GM18526 (cell line): ENCODE measurements around the gene DNM3.

Source experiments
- POLR2A ChIP-seq: IDR thresholded peaks from 3 replicates; pipeline ENCODE4 v1.6.1; 2011; ENCODE audit not compliant: insufficient read length; ENCODE audit errors: extremely low read depth

The DNM3 gene

DNA sequence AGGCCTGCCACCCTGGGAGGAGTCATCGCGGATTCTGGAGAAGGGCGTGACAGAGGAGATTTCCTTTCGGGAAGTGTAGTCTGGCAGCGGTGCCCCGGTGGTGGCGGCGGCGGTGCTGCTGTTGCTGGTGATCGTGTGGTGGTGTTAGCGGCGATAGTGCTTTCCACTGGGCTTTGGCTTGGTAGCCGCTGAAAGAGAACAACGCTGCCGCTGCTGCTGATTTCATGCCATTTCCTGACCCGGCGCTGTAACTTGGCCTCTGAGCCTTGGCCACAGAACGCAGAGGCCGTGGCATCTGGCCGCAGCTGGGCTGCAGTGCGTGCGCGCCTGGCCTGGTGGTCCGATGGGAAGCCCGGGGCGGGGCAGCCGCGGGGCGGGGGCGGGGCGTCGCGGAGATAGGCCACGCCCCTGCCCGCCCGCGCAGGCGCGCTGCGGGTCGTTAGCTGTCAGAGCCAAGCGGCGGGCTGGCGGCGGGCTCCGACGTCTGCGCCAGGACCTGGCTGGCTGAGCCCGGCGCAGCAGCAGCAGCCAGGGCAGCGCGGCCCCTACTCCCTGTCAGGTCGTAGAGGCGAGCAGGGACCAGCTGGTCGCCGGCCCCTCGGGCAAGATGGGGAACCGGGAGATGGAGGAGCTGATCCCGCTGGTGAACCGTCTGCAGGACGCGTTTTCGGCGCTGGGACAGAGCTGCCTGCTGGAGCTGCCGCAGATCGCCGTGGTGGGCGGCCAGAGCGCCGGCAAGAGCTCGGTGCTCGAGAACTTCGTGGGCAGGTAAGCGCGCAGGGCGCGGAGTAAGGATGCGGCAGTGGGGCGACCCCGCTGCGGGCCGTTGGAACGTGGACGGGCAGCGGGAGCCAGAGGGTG is at the start of gene DNM3:
Gene DNM3, plus strand, starts transcription at position 449 of the 861 bp plus-strand sequence. Its CDS starts 159 bp downstream, at position 608.
- no peak for TF ChIP-seq POLR2A

DNA sequence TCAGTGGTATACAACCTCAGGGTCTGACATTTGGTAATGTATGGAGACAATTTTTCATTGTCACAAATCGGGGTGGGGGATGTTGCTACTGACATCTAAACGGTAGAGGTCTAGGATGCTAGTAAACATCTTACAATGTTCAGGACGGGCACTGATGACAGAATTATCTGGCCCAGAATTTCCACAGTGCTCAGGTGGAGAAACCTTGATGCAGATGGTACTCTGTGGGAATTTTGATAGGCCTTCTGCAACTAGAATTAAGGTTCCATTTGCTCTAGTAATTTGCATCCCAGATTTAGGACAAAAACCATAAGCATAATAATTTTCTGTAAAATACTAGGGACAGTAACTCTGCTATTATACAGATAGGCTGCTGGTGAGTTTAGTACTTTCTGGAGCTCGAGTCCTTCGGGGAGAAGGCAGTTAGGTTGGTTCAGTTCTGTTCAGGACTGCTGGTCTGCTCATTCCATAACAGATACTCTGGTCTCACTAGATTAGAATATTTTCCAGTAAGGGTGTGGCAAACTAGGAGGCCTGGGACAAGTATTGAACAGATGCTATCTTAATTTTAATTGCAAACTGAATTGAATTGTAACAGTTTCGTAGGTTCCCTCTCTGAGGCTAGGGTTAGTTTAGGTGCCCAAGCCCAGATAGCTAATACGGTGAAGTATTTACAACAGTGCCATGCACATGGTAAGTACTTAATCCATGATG is 48.5 kb upstream of the DNM3 start:
- TF ChIP-seq POLR2A, result no peak

DNA sequence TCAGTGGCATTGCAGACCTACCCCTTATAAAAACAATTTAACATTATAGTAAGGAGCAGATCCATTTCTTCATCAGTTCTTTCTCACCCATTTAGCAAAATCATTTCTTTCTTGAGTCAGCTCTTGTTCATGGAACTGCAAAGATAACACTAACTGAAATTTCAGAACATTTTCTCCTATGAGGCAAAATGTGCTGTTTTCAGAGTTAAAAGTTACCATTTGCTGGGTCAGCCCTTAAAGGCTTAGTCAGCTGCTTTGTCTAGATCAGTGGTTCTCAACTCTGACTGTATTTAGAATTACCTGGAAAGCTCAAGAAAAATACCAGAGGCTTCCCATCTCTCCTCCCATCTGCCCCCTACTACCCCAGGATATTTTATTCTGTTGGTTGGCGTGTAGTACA is 47.7 kb upstream of the DNM3 start:
- TF ChIP-seq POLR2A, result no peak

DNA sequence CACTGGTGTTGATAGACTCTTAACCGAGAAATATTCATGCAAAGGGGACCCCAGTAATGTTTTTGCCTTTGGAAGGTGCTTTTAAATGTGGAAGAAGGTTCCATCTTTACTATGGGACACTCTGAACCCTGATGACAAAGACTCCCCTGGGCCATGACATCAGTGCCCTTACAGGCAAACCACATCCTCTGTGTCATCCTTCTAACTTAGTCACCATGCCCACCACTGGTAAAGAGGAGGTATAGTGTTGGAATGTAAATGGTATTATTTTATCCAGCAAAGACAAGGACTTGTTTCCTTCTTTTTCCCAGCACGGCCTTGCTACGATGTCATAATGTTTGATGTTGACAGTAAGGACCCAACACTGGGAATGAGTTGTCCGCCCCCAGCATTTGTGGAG is 47.2 kb upstream of the DNM3 start:
- no peak for TF ChIP-seq POLR2A

DNA sequence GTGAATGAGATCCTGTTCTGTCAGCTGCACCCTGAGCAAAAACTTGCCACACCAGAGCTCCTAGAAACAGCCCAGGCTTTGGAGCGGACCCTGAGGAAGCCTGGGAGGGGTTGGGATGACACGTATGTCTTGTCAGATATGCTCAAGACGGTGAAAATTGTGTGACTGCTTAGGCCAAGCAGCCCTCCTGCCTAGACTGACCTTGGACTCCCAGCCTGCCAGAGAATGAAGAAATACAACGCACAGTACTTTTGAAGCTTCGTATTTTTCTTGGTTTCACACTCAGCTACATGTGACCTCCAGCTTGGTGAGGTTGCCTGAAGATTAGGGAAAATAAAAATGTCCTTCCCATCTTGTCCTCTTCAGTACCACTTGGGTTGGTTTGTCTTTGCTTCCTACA is 44.7 kb upstream of the DNM3 start:
- TF ChIP-seq POLR2A, result no peak

DNA sequence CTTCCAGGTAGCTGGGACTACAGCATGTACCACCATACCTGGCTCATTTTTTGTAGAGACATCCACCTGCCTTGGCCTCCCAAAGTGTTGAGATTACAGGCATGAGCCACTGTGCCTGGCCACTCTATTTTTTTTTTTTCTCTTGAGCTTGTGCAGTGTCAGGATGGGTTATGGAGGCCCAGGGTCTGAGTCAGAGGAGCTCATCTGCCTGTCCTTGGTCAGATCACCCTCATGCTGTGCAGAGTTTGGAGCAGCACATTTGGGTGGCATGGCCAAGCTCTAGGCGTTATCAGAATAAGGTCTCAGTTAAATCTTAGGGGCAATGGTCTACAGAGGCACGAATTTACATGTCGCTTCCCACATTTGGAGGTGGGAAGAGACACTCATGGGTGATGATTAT is 43.0 kb upstream of the DNM3 start:
- TF ChIP-seq POLR2A, result no peak

DNA sequence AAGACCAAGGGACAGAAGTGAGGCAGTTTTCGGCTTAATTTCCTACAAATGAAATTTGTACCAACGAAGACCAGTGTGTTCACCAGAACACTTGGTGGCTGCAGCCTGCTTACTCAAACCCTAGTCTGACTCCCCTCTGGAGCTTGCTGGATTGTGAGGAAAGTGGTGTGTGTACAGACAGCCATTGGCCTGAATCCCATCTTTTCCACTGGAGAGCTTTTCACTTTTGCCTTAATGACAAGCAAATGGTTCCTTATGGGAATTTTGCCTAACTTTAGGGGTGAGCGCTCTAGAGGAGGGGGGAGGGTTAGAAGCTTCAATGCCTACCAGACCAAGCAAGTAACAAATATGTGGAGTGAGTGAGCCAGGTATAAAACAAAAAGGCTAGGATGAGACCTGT is 42.5 kb upstream of the DNM3 start:
- no peak for TF ChIP-seq POLR2A

DNA sequence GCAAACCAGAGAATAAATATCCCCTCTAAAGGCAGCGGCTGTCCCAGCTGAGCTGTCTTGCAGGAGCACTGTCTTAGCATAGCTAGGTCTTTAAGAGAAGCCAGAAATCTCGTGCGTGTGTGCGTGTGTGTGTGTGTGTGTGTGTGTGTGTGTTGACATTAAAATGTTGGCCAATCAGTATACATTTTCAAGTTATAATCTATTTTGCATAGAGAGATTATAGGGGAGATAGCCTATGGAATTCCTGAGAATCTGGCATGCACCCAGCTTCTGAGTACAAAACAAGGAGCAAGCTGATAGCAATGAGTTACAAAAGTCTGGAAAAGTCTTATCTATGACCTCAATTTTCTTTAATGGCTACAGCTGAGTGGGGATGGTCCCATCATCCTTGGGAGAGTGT is 42.1 kb upstream of the DNM3 start:
- no peak for TF ChIP-seq POLR2A

DNA sequence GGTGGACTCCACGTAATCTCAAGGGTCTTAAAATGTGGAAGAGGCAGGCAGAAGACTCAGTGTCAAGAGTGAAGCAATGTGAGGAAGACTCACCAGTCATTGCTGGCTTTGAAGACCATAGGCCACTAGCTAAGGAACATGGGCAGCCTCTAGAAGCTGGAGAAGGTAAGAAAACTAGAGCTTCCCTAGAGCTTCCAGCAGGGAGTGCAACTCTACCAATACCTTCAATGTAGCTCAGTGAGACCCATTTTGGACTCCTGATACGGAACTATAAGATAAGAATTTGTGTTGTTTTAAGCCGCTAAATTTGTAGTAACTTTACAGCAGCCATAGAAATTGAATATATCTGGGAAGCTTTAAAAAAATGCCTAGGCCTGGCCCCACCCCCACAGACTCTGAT is 41.0 kb upstream of the DNM3 start:
- TF ChIP-seq POLR2A, result no peak

DNA sequence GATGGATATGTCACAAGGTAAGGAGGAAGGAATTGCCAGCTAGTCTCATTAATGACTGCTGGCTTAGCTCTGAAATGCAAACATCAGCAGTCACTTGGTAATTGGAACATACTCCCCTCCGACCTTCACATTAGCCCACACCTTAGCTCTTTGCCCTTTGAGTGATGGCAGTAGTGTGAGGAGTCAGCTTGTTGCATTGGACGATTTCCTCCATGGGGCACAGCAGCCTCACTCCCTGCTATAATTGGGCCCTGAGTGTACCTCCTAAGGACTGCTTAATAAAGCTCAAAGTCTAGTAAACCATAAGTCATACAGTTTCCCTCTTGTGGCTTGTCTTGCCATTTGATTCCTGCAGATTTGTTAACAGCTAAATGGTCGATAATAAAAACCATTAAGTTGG is 40.4 kb upstream of the DNM3 start:
- no peak for TF ChIP-seq POLR2A

DNA sequence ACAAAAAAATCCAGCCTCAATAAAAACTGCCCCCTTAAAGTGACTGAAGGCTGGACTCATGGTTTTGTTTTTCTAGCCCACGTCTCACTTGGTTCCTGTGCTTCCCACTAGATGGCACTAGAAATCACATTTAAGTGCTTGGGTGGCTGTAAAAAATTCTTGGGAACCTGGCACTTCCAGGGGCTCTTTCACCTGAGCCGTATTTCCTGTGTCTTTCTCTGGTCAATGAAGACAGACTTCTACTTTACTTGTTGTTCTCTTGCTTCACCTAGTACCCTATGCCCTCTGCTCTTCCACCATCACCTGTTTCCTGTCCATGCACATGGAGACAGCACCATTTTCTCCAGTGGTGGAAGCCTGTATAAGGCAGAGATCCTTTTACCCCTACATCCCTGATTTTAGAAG is 39.8 kb upstream of the DNM3 start:
- no peak for TF ChIP-seq POLR2A

DNA sequence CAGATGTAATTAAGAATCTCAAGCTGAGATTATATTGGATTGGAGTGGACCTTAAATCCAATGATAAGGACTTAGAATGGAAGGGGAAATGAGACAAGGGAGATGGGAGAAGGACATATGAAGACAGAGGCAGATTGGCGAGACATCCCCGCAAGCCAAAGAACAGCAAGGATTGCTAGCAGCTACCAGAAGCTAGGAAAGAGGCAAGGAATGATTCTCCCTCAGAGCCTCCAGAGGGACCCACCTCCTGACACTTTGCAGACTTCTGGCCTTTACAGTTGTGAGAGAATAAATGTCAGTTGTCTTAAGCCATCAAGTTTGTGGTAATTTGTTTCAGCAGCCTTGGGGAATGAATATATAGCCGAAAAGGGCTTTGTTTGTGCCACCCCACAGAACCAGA is 39.1 kb upstream of the DNM3 start:
- no peak for TF ChIP-seq POLR2A

DNA sequence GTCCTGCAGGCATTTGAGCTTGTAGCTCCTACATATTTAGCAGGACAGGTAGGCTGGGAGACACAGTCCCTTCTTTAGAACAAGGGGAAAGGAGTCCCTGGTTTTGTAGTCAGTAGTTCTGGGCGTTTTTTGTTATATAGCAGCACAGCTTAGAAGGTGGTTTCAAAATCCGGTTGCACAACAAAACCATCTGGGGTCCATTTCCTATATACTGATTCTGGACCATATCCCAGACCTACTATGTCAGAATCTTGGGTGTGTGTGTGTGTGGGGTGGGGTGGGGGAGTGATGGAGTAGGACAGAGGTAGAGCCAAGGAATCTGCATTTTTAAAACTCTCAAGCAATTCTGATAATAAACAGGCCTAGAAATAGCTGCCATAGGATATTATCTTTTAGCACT is 38.3 kb upstream of the DNM3 start:
- no peak for TF ChIP-seq POLR2A

DNA sequence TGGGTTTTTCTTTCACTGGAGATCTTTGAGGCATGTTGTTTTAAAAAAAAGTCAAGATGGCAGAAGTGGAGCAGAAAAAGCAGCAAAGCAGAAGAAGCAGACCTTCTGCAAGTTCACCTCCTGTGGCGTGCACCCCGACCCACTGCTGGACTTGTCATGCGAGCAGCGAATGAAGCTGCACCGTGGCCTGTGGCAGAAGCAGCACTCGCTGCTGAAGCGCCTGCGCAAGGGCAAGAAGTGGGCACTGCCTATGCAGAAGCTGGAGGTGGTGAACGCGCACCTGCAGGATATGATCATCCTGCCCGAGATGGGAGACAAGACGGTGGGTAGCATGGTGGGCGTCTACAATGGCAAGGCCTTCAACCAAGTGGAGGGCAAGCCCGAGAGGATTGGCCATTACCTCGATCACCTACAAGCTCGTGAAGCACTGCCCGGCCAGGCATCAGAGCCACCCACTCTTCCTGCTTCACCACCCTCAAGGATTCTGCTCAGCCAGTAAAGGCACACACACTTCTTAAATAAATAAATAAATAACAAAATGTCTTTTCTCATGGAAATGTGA is 37.8 kb upstream of the DNM3 start:
- no peak for TF ChIP-seq POLR2A

DNA sequence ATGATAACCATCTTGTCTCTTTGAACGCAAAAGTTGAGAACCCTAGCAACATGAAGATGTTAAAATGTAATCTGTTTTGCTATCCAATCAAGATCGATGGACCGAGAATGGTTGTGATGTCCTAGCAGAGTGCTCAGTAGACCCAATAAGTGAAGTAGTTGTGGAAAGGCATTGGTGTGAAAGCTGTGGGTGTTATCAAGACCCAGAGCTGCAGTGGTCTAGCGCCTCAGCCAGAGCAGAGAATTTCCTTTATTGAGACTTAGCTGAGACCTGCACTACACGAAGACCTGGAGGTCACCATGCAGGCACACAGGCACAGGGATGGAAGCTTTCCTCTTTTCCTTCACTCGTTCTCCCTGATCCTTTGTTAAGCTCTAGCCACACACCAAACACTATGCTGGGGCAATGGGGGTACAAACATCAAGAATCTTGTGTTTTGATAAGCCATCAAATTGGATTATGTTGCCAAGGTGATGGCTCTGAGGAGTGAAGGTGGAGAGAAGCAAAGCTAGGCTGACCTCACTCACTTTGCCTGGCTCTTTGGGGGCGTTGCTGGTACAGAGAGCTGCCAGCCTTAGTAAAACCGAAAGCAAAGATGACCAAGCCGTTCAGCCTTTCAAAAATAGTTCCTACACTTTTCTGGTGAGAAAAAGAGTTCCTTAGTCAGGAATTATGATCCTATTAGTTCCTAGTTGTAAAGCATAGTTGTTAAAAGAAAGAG is 35.7 kb upstream of the DNM3 start:
- TF ChIP-seq POLR2A, result no peak

DNA sequence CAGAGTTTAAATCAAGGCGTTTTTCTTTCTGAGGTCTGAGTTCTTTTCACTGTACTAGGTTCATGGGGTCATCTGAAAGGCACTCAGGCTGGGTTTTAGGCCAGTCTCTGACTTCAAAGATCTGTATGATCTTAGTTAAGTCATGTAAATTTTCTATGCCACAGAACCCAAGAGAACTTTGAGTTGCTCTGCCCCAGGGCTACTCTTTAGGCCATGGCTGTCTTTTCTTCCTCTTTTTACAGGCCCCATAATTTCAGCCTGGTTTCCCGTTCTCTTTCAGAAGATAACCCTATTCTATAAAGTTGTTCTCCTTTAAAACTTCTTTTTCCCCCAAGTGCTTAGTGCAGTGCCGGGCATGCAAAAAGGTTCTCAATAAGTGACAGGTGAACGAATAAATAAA is 33.7 kb upstream of the DNM3 start:
- TF ChIP-seq POLR2A, result no peak
